SK-N-SH (cell line): ENCODE results near the gene RFX1. TPM values are rescaled to one million over a fixed set of nuclear protein-coding genes. Genes with fewer than 3 reads are reported as not detected.
A peak's percentile ranks its signal among the peaks of the same experiment; 100 is the strongest.

Source experiments
- CTCF ChIA-PET: fragments of 300-600, 350-600 bp; formaldehyde crosslinking; extraction: SDS; loops from one replicate; lab custom pipeline; 2021; lab: Yijun Ruan, JAX
- POLR2A ChIA-PET: fragments of 350-600 bp; sonication (Branson Sonifier 250); formaldehyde crosslinking; extraction: SDS; loops from one replicate; lab custom pipeline; 2020; ENCODE audit warnings: antibody characterized with exemption, inconsistent platforms; lab: Yijun Ruan, JAX
- DNase-seq: peaks from one replicate; pipeline ENCODE4 v3.0.0; 2012
- H2AFZ ChIP-seq: fragments of 200-600 bp; sonication (generic); 2 replicates; pipeline ENCODE4 v1.8.1; 2016; ENCODE audit warnings: antibody characterized with exemption, mild to moderate bottlenecking, low read depth
- H3F3A ChIP-seq: fragments of 200-600 bp; sonication (generic); replicated peaks from 2 replicates; pipeline ENCODE3; 2016; ENCODE audit warnings: antibody characterized with exemption, mild to moderate bottlenecking; ENCODE audit not compliant: insufficient read depth
- H3K27ac ChIP-seq, 2 experiments: fragments of 200-500 bp in 1 of 2; fragments of 200-600 bp in 1 of 2; sonication (Bioruptor generic) in 1 of 2; sonication (generic), shearing (Covaris generic) in 1 of 2; 2 replicates each; pipeline versions ENCODE4 v1.5.1 to v1.6.1; 2014 to 2016; ENCODE audit warnings: low read depth in 2 of 2, inconsistent platforms in 1 of 2, low read length in 1 of 2, mild to moderate bottlenecking in 1 of 2, mixed read lengths in 1 of 2
- H3K27me3 ChIP-seq: fragments of 200-600 bp; sonication (generic), shearing (Covaris generic); 2 replicates; pipeline ENCODE4 v1.6.1; 2016; ENCODE audit warnings: mixed run types; ENCODE audit not compliant: insufficient read depth
- H3K36me3 ChIP-seq, 2 experiments: fragments of 200-500 bp in 1 of 2; fragments of 200-600 bp in 1 of 2; sonication (Bioruptor generic) in 1 of 2; sonication (generic) in 1 of 2; replicated peaks in 1 of 2; 2 replicates each; pipeline versions ENCODE3 to v1.5.1; 2014 to 2016; ENCODE audit warnings: low read length in 1 of 2, mild to moderate bottlenecking in 1 of 2; ENCODE audit not compliant: insufficient read depth in 2 of 2, control insufficient read depth in 1 of 2
- H3K4me1 ChIP-seq, 2 experiments: fragments of 200-500 bp in 1 of 2; fragments of 200-600 bp in 1 of 2; sonication (Bioruptor generic) in 1 of 2; sonication (generic), shearing (Covaris generic) in 1 of 2; 2 replicates each; pipeline versions ENCODE4 v1.5.1 to v1.6.1; 2014 to 2016; ENCODE audit warnings: low read depth in 1 of 2, low read length in 1 of 2, mixed run types in 1 of 2; ENCODE audit not compliant: insufficient read depth in 2 of 2, control insufficient read depth in 1 of 2
- H3K4me2 ChIP-seq: fragments of 200-600 bp; sonication (generic), shearing (Covaris generic); 2 replicates; pipeline ENCODE4 v1.6.1; 2017; ENCODE audit warnings: mixed run types
- H3K4me3 ChIP-seq, 2 experiments: fragments of 200-500 bp in 1 of 2; fragments of 200-600 bp in 1 of 2; sonication (Bioruptor generic) in 1 of 2; sonication (generic), shearing (Covaris generic) in 1 of 2; 2 replicates each; pipeline versions ENCODE4 v1.5.1 to v1.8.1; 2014 to 2016; ENCODE audit warnings: low read depth in 2 of 2, inconsistent platforms in 1 of 2, low read length in 1 of 2, mild to moderate bottlenecking in 1 of 2, mixed read lengths in 1 of 2, moderate library complexity in 1 of 2
- H3K79me2 ChIP-seq: fragments of 200-600 bp; sonication (generic); 2 replicates; pipeline ENCODE4 v1.8.1; 2017; ENCODE audit warnings: mild to moderate bottlenecking; ENCODE audit not compliant: insufficient read depth
- H3K9ac ChIP-seq: fragments of 200-600 bp; sonication (generic); 2 replicates; pipeline ENCODE4 v1.6.1; 2017; ENCODE audit warnings: mixed run types
- H3K9me2 ChIP-seq: fragments of 200-600 bp; sonication (generic); 2 replicates; pipeline ENCODE4 v1.6.1; 2017; ENCODE audit warnings: mixed run types
- H3K9me3 ChIP-seq: fragments of 200-600 bp; sonication (generic); 2 replicates; pipeline ENCODE4 v1.6.1; 2017; ENCODE audit warnings: mixed run types, mild to moderate bottlenecking, moderate library complexity
- H4K20me1 ChIP-seq: fragments of 200-600 bp; sonication (generic); 2 replicates; pipeline ENCODE4 v1.6.1; 2017; ENCODE audit warnings: mild to moderate bottlenecking, mixed run types; ENCODE audit not compliant: insufficient read depth
- GATA2 ChIP-seq: sonication (generic); formaldehyde crosslinking; IDR thresholded peaks from 2 replicates; pipeline ENCODE4 v1.5.0; 2020; ENCODE audit warnings: mild to moderate bottlenecking, missing genetic modification reagents
- JUND ChIP-seq: IDR thresholded peaks from 2 replicates; pipeline ENCODE4 v1.4.0; 2012
- MAX ChIP-seq: IDR thresholded peaks from 2 replicates; pipeline ENCODE4 v1.4.0; 2012; ENCODE audit warnings: low read depth
- MXI1 ChIP-seq: IDR thresholded peaks from 2 replicates; pipeline ENCODE4 v1.6.1; 2012; ENCODE audit warnings: mild to moderate bottlenecking, low read depth, low read length, improper control_type of control experiment
- NRF1 ChIP-seq: IDR thresholded peaks from 2 replicates; pipeline ENCODE4 v1.6.1; 2012; ENCODE audit warnings: low read depth, mild to moderate bottlenecking, low read length
- PBX3 ChIP-seq: IDR thresholded peaks from 2 replicates; pipeline ENCODE4; 2012
- RCOR1 ChIP-seq: fragments of 150-350 bp; IDR thresholded peaks from 2 replicates; pipeline ENCODE4 v1.6.1; 2017; ENCODE audit warnings: antibody characterized with exemption, low read length
- SIN3A ChIP-seq: IDR thresholded peaks from 2 replicates; pipeline ENCODE4 v1.6.1; 2012; ENCODE audit warnings: low read depth, mild to moderate bottlenecking, low read length, moderate library complexity, borderline replicate concordance
- SMC3 ChIP-seq: IDR thresholded peaks from 2 replicates; pipeline ENCODE4 v1.6.1; 2012; ENCODE audit warnings: low read depth, low read length, improper control_type of control experiment
- YY1 ChIP-seq: IDR thresholded peaks from 2 replicates; pipeline ENCODE4 v1.4.0; 2012; ENCODE audit warnings: low read depth, mild to moderate bottlenecking
- ZBTB33 ChIP-seq: IDR thresholded peaks from 2 replicates; pipeline ENCODE4 v1.4.0; 2012; ENCODE audit warnings: low read depth, borderline replicate concordance
- WGBS: methylation state at CpG from one replicate; pipeline ENCODE4 v1.1.6; 2017; ENCODE audit warnings: low lambda C conversion rate; 5-methylcytosine and 5-hydroxymethylcytosine counted together
- polyA plus RNA-seq, 3 experiments: library from polyadenylated mRNA; depleted of rRNA; stranded (reverse); fragments of >200 nt; gene quantifications; 2 replicates each; pipeline ENCODE4 v1.2.3, GENCODE V29; 2012
- TF ChIP-seq, protein P1 (sequence below): fragments of 200-600 bp; sonication (generic); IDR thresholded peaks from 2 replicates; pipeline ENCODE4 v1.6.1; 2017; ENCODE audit warnings: antibody characterized with exemption, mild to moderate bottlenecking, moderate library complexity
- TF ChIP-seq, protein P2 (sequence below): IDR thresholded peaks from 2 replicates; pipeline ENCODE4 v1.6.1; 2012; ENCODE audit warnings: mild to moderate bottlenecking, low read depth, low read length, moderate library complexity

RFX1 gene
- polyA plus RNA-seq, 1 of the 3 experiments (the other 2 are of a cell fraction): 1.5 TPM

- Histone ChIP-seq H3K36me3 (peaks cover 0 to 41% of the 10 kb centered on the region in 2 experiments), H3K9ac (no peak overlapping the region), H3F3A (peaks cover 7% of the 10 kb centered on the region), H3K4me3 (no peak overlapping the region), H3K27me3 (no peaks in the 10 kb centered on the region), H3K9me3 (no peaks in the 10 kb centered on the region), H2AFZ (no peak overlapping the region), H3K9me2 (no peaks in the 10 kb centered on the region), H3K79me2 (no peaks in the 10 kb centered on the region), H4K20me1 (no peaks in the 10 kb centered on the region), H3K4me2 (no peak overlapping the region), H3K27ac (no peak overlapping the region), H3K4me1 (peaks cover 0 to 9% of the 10 kb centered on the region in 2 experiments; a peak in 1 of 4 replicates)
- WGBS: 91% methylated on average over 74 of the region's 89 CpGs
- ChIA-PET POLR2A (interaction anchor here (1.5 kb wide), 1 partner anchor 10 kb away, joined by 7 read pairs; no protein-coding TSS in a partner anchor), CTCF (no interaction called here)
- no peak for TF ChIP-seq YY1
- TF ChIP-seq JUND: no peak
- no peak for TF ChIP-seq SIN3A
- no peak for TF ChIP-seq GATA2 (CRISPR knock-in tag)
- TF ChIP-seq, protein P1, sequence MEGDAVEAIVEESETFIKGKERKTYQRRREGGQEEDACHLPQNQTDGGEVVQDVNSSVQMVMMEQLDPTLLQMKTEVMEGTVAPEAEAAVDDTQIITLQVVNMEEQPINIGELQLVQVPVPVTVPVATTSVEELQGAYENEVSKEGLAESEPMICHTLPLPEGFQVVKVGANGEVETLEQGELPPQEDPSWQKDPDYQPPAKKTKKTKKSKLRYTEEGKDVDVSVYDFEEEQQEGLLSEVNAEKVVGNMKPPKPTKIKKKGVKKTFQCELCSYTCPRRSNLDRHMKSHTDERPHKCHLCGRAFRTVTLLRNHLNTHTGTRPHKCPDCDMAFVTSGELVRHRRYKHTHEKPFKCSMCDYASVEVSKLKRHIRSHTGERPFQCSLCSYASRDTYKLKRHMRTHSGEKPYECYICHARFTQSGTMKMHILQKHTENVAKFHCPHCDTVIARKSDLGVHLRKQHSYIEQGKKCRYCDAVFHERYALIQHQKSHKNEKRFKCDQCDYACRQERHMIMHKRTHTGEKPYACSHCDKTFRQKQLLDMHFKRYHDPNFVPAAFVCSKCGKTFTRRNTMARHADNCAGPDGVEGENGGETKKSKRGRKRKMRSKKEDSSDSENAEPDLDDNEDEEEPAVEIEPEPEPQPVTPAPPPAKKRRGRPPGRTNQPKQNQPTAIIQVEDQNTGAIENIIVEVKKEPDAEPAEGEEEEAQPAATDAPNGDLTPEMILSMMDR: no peak
- TF ChIP-seq MAX: no peak
- DNase-seq: no peak
Observed at GRCh38 chr19:13962699-13963602, 43.2 kb downstream of the RFX1 start.

- Histone ChIP-seq H3K9me2 (no peaks in the 10 kb centered on the region), H2AFZ (no peak overlapping the region), H3K79me2 (no peaks in the 10 kb centered on the region), H3K4me3 (no peak overlapping the region), H3F3A (peaks cover 7% of the 10 kb centered on the region), H3K4me1 (peaks cover 0 to 9% of the 10 kb centered on the region in 2 experiments; a peak in 1 of 4 replicates), H3K9ac (no peak overlapping the region), H3K27ac (no peak overlapping the region), H3K4me2 (no peak overlapping the region), H3K9me3 (no peaks in the 10 kb centered on the region), H4K20me1 (no peaks in the 10 kb centered on the region), H3K36me3 (peaks cover 0 to 46% of the 10 kb centered on the region in 2 experiments), H3K27me3 (no peaks in the 10 kb centered on the region)
- DNase-seq: peak; percentile 34
- ChIA-PET CTCF (interaction anchor here (0.8 to 2.2 kb wide), 4 partner anchors 24 to 98 kb away, joined by 3 to 10 read pairs (median 4); partner anchors contain the start of gene PODNL1), POLR2A (interaction anchor here (0.6 to 1.5 kb wide), 3 partner anchors 9 to 95 kb away, joined by 3 to 7 read pairs (median 4); no protein-coding TSS in a partner anchor)
- WGBS: 92% methylated on average over 20 of the region's 55 CpGs
- TF ChIP-seq NRF1: no peak
- TF ChIP-seq SMC3: no peak
- no peak for TF ChIP-seq ZBTB33
- TF ChIP-seq MXI1: no peak
- TF ChIP-seq JUND: no peak
- no peak for TF ChIP-seq RCOR1
- no peak for TF ChIP-seq MAX
- TF ChIP-seq, protein P2, sequence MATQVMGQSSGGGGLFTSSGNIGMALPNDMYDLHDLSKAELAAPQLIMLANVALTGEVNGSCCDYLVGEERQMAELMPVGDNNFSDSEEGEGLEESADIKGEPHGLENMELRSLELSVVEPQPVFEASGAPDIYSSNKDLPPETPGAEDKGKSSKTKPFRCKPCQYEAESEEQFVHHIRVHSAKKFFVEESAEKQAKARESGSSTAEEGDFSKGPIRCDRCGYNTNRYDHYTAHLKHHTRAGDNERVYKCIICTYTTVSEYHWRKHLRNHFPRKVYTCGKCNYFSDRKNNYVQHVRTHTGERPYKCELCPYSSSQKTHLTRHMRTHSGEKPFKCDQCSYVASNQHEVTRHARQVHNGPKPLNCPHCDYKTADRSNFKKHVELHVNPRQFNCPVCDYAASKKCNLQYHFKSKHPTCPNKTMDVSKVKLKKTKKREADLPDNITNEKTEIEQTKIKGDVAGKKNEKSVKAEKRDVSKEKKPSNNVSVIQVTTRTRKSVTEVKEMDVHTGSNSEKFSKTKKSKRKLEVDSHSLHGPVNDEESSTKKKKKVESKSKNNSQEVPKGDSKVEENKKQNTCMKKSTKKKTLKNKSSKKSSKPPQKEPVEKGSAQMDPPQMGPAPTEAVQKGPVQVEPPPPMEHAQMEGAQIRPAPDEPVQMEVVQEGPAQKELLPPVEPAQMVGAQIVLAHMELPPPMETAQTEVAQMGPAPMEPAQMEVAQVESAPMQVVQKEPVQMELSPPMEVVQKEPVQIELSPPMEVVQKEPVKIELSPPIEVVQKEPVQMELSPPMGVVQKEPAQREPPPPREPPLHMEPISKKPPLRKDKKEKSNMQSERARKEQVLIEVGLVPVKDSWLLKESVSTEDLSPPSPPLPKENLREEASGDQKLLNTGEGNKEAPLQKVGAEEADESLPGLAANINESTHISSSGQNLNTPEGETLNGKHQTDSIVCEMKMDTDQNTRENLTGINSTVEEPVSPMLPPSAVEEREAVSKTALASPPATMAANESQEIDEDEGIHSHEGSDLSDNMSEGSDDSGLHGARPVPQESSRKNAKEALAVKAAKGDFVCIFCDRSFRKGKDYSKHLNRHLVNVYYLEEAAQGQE: no peak
- no peak for TF ChIP-seq PBX3
Observed at GRCh38 chr19:13961826-13962698, 44.1 kb downstream of the RFX1 start.
